Common myeloid progenitor, CD34-positive (primary cell): ENCODE results near the gene ZFP36L2.
A peak's percentile ranks its signal among the peaks of the same experiment; 100 is the strongest.

Source experiments
- CTCF ChIA-PET: fragments of 350-600 bp; sonication (Branson Sonifier 250); formaldehyde crosslinking; loops from one replicate; lab custom pipeline; 2021; ENCODE audit warnings: antibody characterized with exemption; lab: Charles Lee
- POLR2A ChIA-PET: fragments of 350-600 bp; sonication (Branson Sonifier 250); formaldehyde crosslinking; loops from one replicate; lab custom pipeline; 2021; ENCODE audit warnings: antibody characterized with exemption; lab: Charles Lee
- DNase-seq, 3 donors: peaks; one replicate each; pipeline versions ENCODE4 v3.0.0 to v3.0.0-alpha.2; 2013
- H3K27ac ChIP-seq, 2 experiments: 1 replicate in 1 of 2; 2 replicates in 1 of 2; pipeline ENCODE4 v1.7.0; 2013; ENCODE audit warnings: inconsistent platforms in 2 of 2, low read length in 2 of 2, mild to moderate bottlenecking in 2 of 2, low read depth in 1 of 2, moderate library complexity in 1 of 2; ENCODE audit not compliant: severe bottlenecking in 2 of 2, insufficient read depth in 1 of 2, poor library complexity in 1 of 2
- H3K27me3 ChIP-seq, 5 experiments: replicated peaks in 2 of 5; 1 replicate in 3 of 5; 2 replicates in 2 of 5; pipeline versions ENCODE4 v1.6.1 to v1.7.0; 2013; ENCODE audit warnings: low read length in 4 of 5, mild to moderate bottlenecking in 2 of 5, moderate library complexity in 2 of 5, inconsistent platforms in 1 of 5; ENCODE audit not compliant: insufficient read depth in 5 of 5, control insufficient read depth in 4 of 5
- H3K36me3 ChIP-seq, 4 experiments: 1 replicate in 2 of 4; 2 replicates in 2 of 4; pipeline versions ENCODE4 v1.6.1 to v1.7.0; 2013; ENCODE audit warnings: low read length in 3 of 4, control low read depth in 1 of 4, mild to moderate bottlenecking in 1 of 4; ENCODE audit not compliant: control insufficient read depth in 4 of 4, insufficient read depth in 4 of 4
- H3K4me1 ChIP-seq, 4 experiments: 1 replicate in 3 of 4; 2 replicates in 1 of 4; pipeline versions ENCODE4 v1.6.1 to v1.7.1; 2013; ENCODE audit warnings: low read length in 3 of 4, mild to moderate bottlenecking in 3 of 4, control low read depth in 1 of 4, inconsistent platforms in 1 of 4, moderate library complexity in 1 of 4; ENCODE audit not compliant: control insufficient read depth in 4 of 4, insufficient read depth in 4 of 4; ENCODE audit errors: control extremely low read depth in 1 of 4
- H3K4me3 ChIP-seq, 7 experiments: 1 replicate in 4 of 7; 2 replicates in 3 of 7; pipeline versions ENCODE4 v1.5.1 to v1.7.0; 2013; ENCODE audit warnings: mild to moderate bottlenecking in 7 of 7, low read length in 6 of 7, moderate library complexity in 6 of 7, inconsistent platforms in 2 of 7, low read depth in 2 of 7, control low read depth in 1 of 7; ENCODE audit not compliant: insufficient read depth in 4 of 7, control insufficient read depth in 1 of 7; ENCODE audit errors: extremely low read depth in 1 of 7
- H3K9me3 ChIP-seq, 5 experiments: 1 replicate in 4 of 5; 2 replicates in 1 of 5; pipeline versions ENCODE4 v1.6.1 to v1.7.1; 2013; ENCODE audit warnings: low read length in 4 of 5, mild to moderate bottlenecking in 2 of 5, inconsistent platforms in 1 of 5, low read depth in 1 of 5, moderate library complexity in 1 of 5; ENCODE audit not compliant: control insufficient read depth in 4 of 5, insufficient read depth in 2 of 5; ENCODE audit errors: control extremely low read depth in 1 of 5
- WGBS: methylation state at CpG from one replicate; pipeline ENCODE4 v1.1.5; 2013; ENCODE audit not compliant: insufficient coverage; 5-methylcytosine and 5-hydroxymethylcytosine counted together

ZFP36L2 gene

GRCh38 chr2:43212931-43213330 is 13.5 kb downstream of the ZFP36L2 start:
- Histone ChIP-seq H3K9me3 (no peaks in the 10 kb centered on the region), H3K27me3 (no peaks in the 10 kb centered on the region), H3K4me1 (peaks cover 18 to 85% (median 55%) of the 10 kb centered on the region in 4 experiments), H3K36me3 (no peaks in the 10 kb centered on the region), H3K27ac (peak overlapping the region in 1 of 2 experiments; percentile 71), H3K4me3 (peak overlapping the region in 1 of 7 experiments; percentile 46)
- 10% methylated on average over 3 of the region's 3 CpGs for WGBS
- ChIA-PET CTCF (interaction anchor here (0.7 to 5.3 kb wide), 11 partner anchors 9 to 300 kb away, joined by 3 to 23 read pairs (median 4); partner anchors contain the start of gene ZFP36L2), POLR2A (interaction anchor here (1.1 kb wide), 1 partner anchor 9 kb away, joined by 7 read pairs; no protein-coding TSS in a partner anchor)
- peak; percentile 83 to 94 (median 93) for DNase-seq

GRCh38 chr2:43212216-43212835 is 14.1 kb downstream of the ZFP36L2 start:
- 54% methylated on average over 8 of the region's 11 CpGs for WGBS
- Histone ChIP-seq H3K27ac (peak overlapping the region in 1 of 2 experiments; percentile 71), H3K4me1 (peaks cover 18 to 85% (median 55%) of the 10 kb centered on the region in 4 experiments), H3K27me3 (no peaks in the 10 kb centered on the region), H3K36me3 (no peaks in the 10 kb centered on the region), H3K9me3 (no peaks in the 10 kb centered on the region), H3K4me3 (peak overlapping the region in 1 of 7 experiments; percentile 46)
- peak in 2 of 3 donors; percentile 46 to 56 for DNase-seq
- ChIA-PET CTCF (interaction anchor here (0.8 to 5.3 kb wide), 7 partner anchors 9 to 244 kb away, joined by 3 to 23 read pairs (median 4); partner anchors contain the start of gene ZFP36L2), POLR2A (no interaction called here)

GRCh38 chr2:43210467-43211303 is 15.7 kb downstream of the ZFP36L2 start:
- DNase-seq = peak; percentile 83 to 95 (median 94)
- Histone ChIP-seq H3K27ac (peak overlapping the region; percentile 59 to 69), H3K9me3 (no peaks in the 10 kb centered on the region), H3K36me3 (no peaks in the 10 kb centered on the region), H3K27me3 (no peaks in the 10 kb centered on the region), H3K4me3 (peak overlapping the region in 1 of 7 experiments; percentile 16), H3K4me1 (peaks cover 18 to 83% (median 57%) of the 10 kb centered on the region in 4 experiments)
- ChIA-PET CTCF (interaction anchor here (0.6 to 5.3 kb wide), 11 partner anchors 8 to 274 kb away, joined by 3 to 23 read pairs (median 3); no protein-coding TSS in a partner anchor), POLR2A (interaction anchor here (1.3 kb wide), 1 partner anchor 36 kb away, joined by 4 read pairs; no protein-coding TSS in a partner anchor)
- 35% methylated on average over 22 of the region's 23 CpGs for WGBS

GRCh38 chr2:43210125-43210466 is 16.3 kb downstream of the ZFP36L2 start:
- Histone ChIP-seq H3K4me1 (peaks cover 18 to 78% (median 57%) of the 10 kb centered on the region in 4 experiments), H3K4me3 (peak overlapping the region in 1 of 7 experiments; percentile 16), H3K27me3 (no peaks in the 10 kb centered on the region), H3K9me3 (no peaks in the 10 kb centered on the region), H3K27ac (peak overlapping the region; percentile 59 to 69), H3K36me3 (no peaks in the 10 kb centered on the region)
- DNase-seq = no peak
- ChIA-PET POLR2A (interaction anchor here (1.3 kb wide), 1 partner anchor 36 kb away, joined by 4 read pairs; no protein-coding TSS in a partner anchor), CTCF (interaction anchor here (0.6 to 1.4 kb wide), 10 partner anchors 8 to 275 kb away, joined by 3 read pairs; no protein-coding TSS in a partner anchor)
- WGBS = 73% methylated on average over 5 of the region's 6 CpGs

GRCh38 chr2:43209204-43209717 is 17.1 kb downstream of the ZFP36L2 start:
- no peaks in the 10 kb centered on the region for H3K9me3 ChIP-seq
- peaks cover 18 to 77% (median 58%) of the 10 kb centered on the region in 4 experiments for H3K4me1 ChIP-seq
- no peak for DNase-seq
- ChIA-PET CTCF (interaction anchor here (0.7 to 1.4 kb wide), 4 partner anchors 8 to 40 kb away, joined by 3 read pairs; no protein-coding TSS in a partner anchor), POLR2A (interaction anchor here (1.4 kb wide), 1 partner anchor 11 kb away, joined by 4 read pairs; no protein-coding TSS in a partner anchor)
- H3K27ac ChIP-seq = no peak overlapping the region
- WGBS = 83% methylated on average over 4 of the region's 5 CpGs
- H3K36me3 ChIP-seq = no peaks in the 10 kb centered on the region
- H3K4me3 ChIP-seq = no peak overlapping the region
- H3K27me3 ChIP-seq = no peaks in the 10 kb centered on the region

- Histone ChIP-seq H3K27ac (no peak overlapping the region), H3K36me3 (no peaks in the 10 kb centered on the region), H3K27me3 (no peaks in the 10 kb centered on the region), H3K9me3 (no peaks in the 10 kb centered on the region), H3K4me3 (no peak overlapping the region), H3K4me1 (peaks cover 11 to 73% (median 54%) of the 10 kb centered on the region in 4 experiments)
- WGBS = 69% methylated on average over 7 of the region's 9 CpGs
- DNase-seq = no peak
- ChIA-PET CTCF (interaction anchor here (0.9 to 1.9 kb wide), 5 partner anchors 14 to 74 kb away, joined by 3 to 6 read pairs (median 4); no protein-coding TSS in a partner anchor), POLR2A (no interaction called here)
Measured at GRCh38 chr2:43207553-43208300, 18.7 kb downstream of the ZFP36L2 start.
